ENCODE measurements around the gene PIGH. TPM values are rescaled to one million over a fixed set of nuclear protein-coding genes. Genes with fewer than 3 reads are reported as not detected.

The PIGH gene
- polyA plus RNA-seq, 2 of the 4 experiments (the other 2 are of a cell fraction): 21.1 to 37.2 TPM

GRCh38 chr14:67551940-67552339, 48.1 kb downstream of the PIGH start:
- FAIRE-seq (no peak), DNase-seq (ENCODE audit: low read depth in 1 of 2, low spot score in 1 of 2) (no peak), ATAC-seq (no peak)
- POLR2A ChIA-PET: no interaction called here
- peaks cover 3% of the 10 kb centered on the region; the same call in 1 of the 3 replicates for H3K4me1 ChIP-seq
- CTCF ChIA-PET: interaction anchor here (0.5 to 3.5 kb wide), 5 partner anchors 10 to 125 kb away, joined by 3 to 21 read pairs (median 9); no protein-coding TSS in a partner anchor
- H3K9me3 ChIP-seq: no peaks in the 10 kb centered on the region
- H3K4me3 ChIP-seq: no peak overlapping the region
- no peak overlapping the region for H3K4me2 ChIP-seq
- 62% methylated on average over 3 of the region's 3 CpGs for WGBS (ENCODE audit: missing lambda C conversion rate)
- H3K27ac ChIP-seq: no peak overlapping the region
- TF ChIP-seq ESRRA (IDR thresholded peaks at IDR 0.05; ENCODE audit: borderline replicate concordance, low read length) (no peak), MAFK (IDR thresholded peaks at IDR 0.05; ENCODE audit: partially characterized antibody) (no peak), PHF8 (IDR thresholded peaks at IDR 0.05; ENCODE audit: borderline replicate concordance, low read depth) (no peak), ZFP36 (IDR thresholded peaks at IDR 0.05; ENCODE audit: borderline replicate concordance, partially characterized antibody) (no peak), PBX3 (IDR thresholded peaks at IDR 0.05) (no peak), ZSCAN20 (CRISPR knock-in tag; IDR thresholded peaks at IDR 0.05) (no peak), HOXB5 (CRISPR knock-in tag; IDR thresholded peaks at IDR 0.05) (no peak), SREBF2 (IDR thresholded peaks at IDR 0.05) (no peak), HOXA7 (CRISPR knock-in tag; IDR thresholded peaks at IDR 0.05) (no peak), RNF2 (IDR thresholded peaks at IDR 0.05; ENCODE audit: borderline replicate concordance, low read depth) (no peak), TP53 (CRISPR knock-in tag; IDR thresholded peaks at IDR 0.05) (no peak), FOXS1 (CRISPR knock-in tag; IDR thresholded peaks at IDR 0.05) (no peak), FOSL2 (IDR thresholded peaks at IDR 0.05) (no peak), FOSL2 (CRISPR knock-in tag; IDR thresholded peaks at IDR 0.05) (no peak)

- Histone ChIP-seq H3K4me3 (no peak overlapping the region), H3K9me3 (no peaks in the 10 kb centered on the region), H3K4me1 (no peaks in the 10 kb centered on the region), H3K4me2 (no peak overlapping the region), H3K27ac (no peak overlapping the region)
- no peak for FAIRE-seq
- no peak for TF ChIP-seq MAFK (IDR thresholded peaks at IDR 0.05; ENCODE audit: partially characterized antibody)
- no peak for TF ChIP-seq ZNF302 (CRISPR knock-in tag; IDR thresholded peaks at IDR 0.05)
- no peak for TF ChIP-seq ELK1 (IDR thresholded peaks at IDR 0.05; ENCODE audit: low read depth, low read length)
- TF ChIP-seq MAX (IDR thresholded peaks at IDR 0.05): no peak
- TF ChIP-seq KDM5A (IDR thresholded peaks at IDR 0.05): no peak
- no peak for TF ChIP-seq ZSCAN20 (CRISPR knock-in tag; IDR thresholded peaks at IDR 0.05)
- no peak for TF ChIP-seq JUN (IDR thresholded peaks at IDR 0.05)
- TF ChIP-seq FOXS1 (CRISPR knock-in tag; IDR thresholded peaks at IDR 0.05): no peak
- no peak for TF ChIP-seq ESRRA (IDR thresholded peaks at IDR 0.05; ENCODE audit: borderline replicate concordance, low read length)
- DNase-seq (ENCODE audit: low read depth in 1 of 2, low spot score in 1 of 2): no peak
- 85% methylated on average over 3 of the region's 3 CpGs for whole genome bisulfite sequencing (ENCODE audit: missing lambda C conversion rate)
- POLR2A ChIA-PET: no interaction called here
- ATAC-seq: no peak
- CTCF ChIA-PET: interaction anchor here (1.3 to 3.5 kb wide), 6 partner anchors 11 to 153 kb away, joined by 3 to 21 read pairs (median 6); no protein-coding TSS in a partner anchor
Observed at GRCh38 chr14:67551123-67551522, 48.9 kb downstream of the PIGH start.

GRCh38 chr14:67549734-67550133, 50.3 kb downstream of the PIGH start:
- H3K27ac ChIP-seq: no peak overlapping the region
- no peak for TF ChIP-seq CBX2 (IDR thresholded peaks at IDR 0.05; ENCODE audit: borderline replicate concordance, low read depth)
- TF ChIP-seq RNF2 (IDR thresholded peaks at IDR 0.05; ENCODE audit: borderline replicate concordance, low read depth): no peak
- TF ChIP-seq ATOH8 (CRISPR knock-in tag; IDR thresholded peaks at IDR 0.05; ENCODE audit: low read depth): no peak
- TF ChIP-seq HOXA7 (CRISPR knock-in tag; IDR thresholded peaks at IDR 0.05): no peak
- TF ChIP-seq JUNB (IDR thresholded peaks at IDR 0.05): no peak
- no peak for TF ChIP-seq FOSL2 (IDR thresholded peaks at IDR 0.05)
- no peak for TF ChIP-seq FOSL2 (CRISPR knock-in tag; IDR thresholded peaks at IDR 0.05)
- no peak for TF ChIP-seq POLR2A (IDR thresholded peaks at IDR 0.05; ENCODE audit: low read length)
- TF ChIP-seq SMC3 (IDR thresholded peaks at IDR 0.05): no peak
- TF ChIP-seq ZNF302 (CRISPR knock-in tag; IDR thresholded peaks at IDR 0.05): no peak
- no peak for TF ChIP-seq SREBF2 (IDR thresholded peaks at IDR 0.05)
- TF ChIP-seq RAD21 (conservative IDR thresholded peaks at IDR 0.05 in 1 of 2, IDR thresholded peaks at IDR 0.05 in 1 of 2): no peak
- no peak for TF ChIP-seq RCOR1 (IDR thresholded peaks at IDR 0.05; ENCODE audit: low read depth, low read length)
- no peak for TF ChIP-seq PHF8 (IDR thresholded peaks at IDR 0.05; ENCODE audit: borderline replicate concordance, low read depth)
- no peak for TF ChIP-seq EHF (CRISPR knock-in tag; IDR thresholded peaks at IDR 0.05)
- TF ChIP-seq EP300 (IDR thresholded peaks at IDR 0.05): no peak
- no peak for TF ChIP-seq E2F6 (IDR thresholded peaks at IDR 0.05; ENCODE audit: borderline replicate concordance, low read depth)
- no peak for TF ChIP-seq RARB (CRISPR knock-in tag; IDR thresholded peaks at IDR 0.05)
- TF ChIP-seq FOSB (CRISPR knock-in tag; IDR thresholded peaks at IDR 0.05): no peak
- H3K4me2 ChIP-seq: no peak overlapping the region
- ATAC-seq (no peak), FAIRE-seq (no peak), DNase-seq (ENCODE audit: low read depth in 1 of 2, low spot score in 1 of 2) (no peak)
- CTCF ChIA-PET: interaction anchor here (1.0 to 3.5 kb wide), 8 partner anchors 11 to 155 kb away, joined by 3 to 21 read pairs (median 4); no protein-coding TSS in a partner anchor
- 84% methylated on average over 4 of the region's 4 CpGs for WGBS (ENCODE audit: missing lambda C conversion rate)
- no peaks in the 10 kb centered on the region for H3K4me1 ChIP-seq
- POLR2A ChIA-PET: no interaction called here
- no peaks in the 10 kb centered on the region for H3K9me3 ChIP-seq
- no peak overlapping the region for H3K4me3 ChIP-seq
